Uterus (tissue), 2 donors: ENCODE measurements around the gene CIBAR2.

Source experiments
- POLR2A ChIP-seq, 2 donors: fragments of 450-650 bp; IDR thresholded peaks; one replicate each; pipeline ENCODE4 v1.6.1; 2016; ENCODE audit warnings: antibody characterized with exemption in 2 of 2, mild to moderate bottlenecking in 1 of 2, moderate library complexity in 1 of 2
- TF ChIP-seq, protein P1 (sequence below), 4 experiments: fragments of 200-600 bp in 2 of 4; fragments of 450-650 bp in 2 of 4; sonication (generic) in 2 of 4; IDR thresholded peaks; one replicate each; pipeline ENCODE4 v1.5.1; 2016 to 2019; ENCODE audit warnings: antibody characterized with exemption in 4 of 4, mild to moderate bottlenecking in 2 of 4, moderate library complexity in 1 of 4

- TF ChIP-seq, protein P1, sequence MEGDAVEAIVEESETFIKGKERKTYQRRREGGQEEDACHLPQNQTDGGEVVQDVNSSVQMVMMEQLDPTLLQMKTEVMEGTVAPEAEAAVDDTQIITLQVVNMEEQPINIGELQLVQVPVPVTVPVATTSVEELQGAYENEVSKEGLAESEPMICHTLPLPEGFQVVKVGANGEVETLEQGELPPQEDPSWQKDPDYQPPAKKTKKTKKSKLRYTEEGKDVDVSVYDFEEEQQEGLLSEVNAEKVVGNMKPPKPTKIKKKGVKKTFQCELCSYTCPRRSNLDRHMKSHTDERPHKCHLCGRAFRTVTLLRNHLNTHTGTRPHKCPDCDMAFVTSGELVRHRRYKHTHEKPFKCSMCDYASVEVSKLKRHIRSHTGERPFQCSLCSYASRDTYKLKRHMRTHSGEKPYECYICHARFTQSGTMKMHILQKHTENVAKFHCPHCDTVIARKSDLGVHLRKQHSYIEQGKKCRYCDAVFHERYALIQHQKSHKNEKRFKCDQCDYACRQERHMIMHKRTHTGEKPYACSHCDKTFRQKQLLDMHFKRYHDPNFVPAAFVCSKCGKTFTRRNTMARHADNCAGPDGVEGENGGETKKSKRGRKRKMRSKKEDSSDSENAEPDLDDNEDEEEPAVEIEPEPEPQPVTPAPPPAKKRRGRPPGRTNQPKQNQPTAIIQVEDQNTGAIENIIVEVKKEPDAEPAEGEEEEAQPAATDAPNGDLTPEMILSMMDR (IDR thresholded peaks at IDR 0.05): no peak
- TF ChIP-seq POLR2A (IDR thresholded peaks at IDR 0.05): no peak
These were observed 43.5 kb downstream of the CIBAR2 start for GRCh38 chr16:85068746-85069145.
